ENCODE results near the gene TCHH.

TCHH gene

GRCh38 chr1:152141971-152142584 is 26.8 kb upstream of the TCHH start:
- H3K4me1 ChIP-seq (ENCODE audit: insufficient read depth, low read length, poor library complexity, severe bottlenecking) = peaks cover 23% of the 10 kb centered on the region
- no peaks in the 10 kb centered on the region for H3K79me2 ChIP-seq (ENCODE audit: insufficient read depth, low read length)
- H3K4me3 ChIP-seq (ENCODE audit: low read length, poor library complexity, severe bottlenecking) = no peak overlapping the region
- H3K9ac ChIP-seq (ENCODE audit: low read depth, low read length, poor library complexity, severe bottlenecking) = no peak overlapping the region
- peak overlapping the region; percentile 11; the same call in 1 of the 2 replicates for H2AFZ ChIP-seq (ENCODE audit: low read length)
- no peaks in the 10 kb centered on the region for H3K9me2 ChIP-seq (replicated peaks; ENCODE audit: low read depth, low read length)
- no peaks in the 10 kb centered on the region for H3K36me3 ChIP-seq (ENCODE audit: insufficient read depth, low read length)
- no peak overlapping the region for H3K4me2 ChIP-seq (ENCODE audit: low read depth, low read length, poor library complexity, severe bottlenecking)
- H3K27me3 ChIP-seq (ENCODE audit: insufficient read depth, low read length, poor library complexity, severe bottlenecking) = no peaks in the 10 kb centered on the region
- H3F3A ChIP-seq (ENCODE audit: low read depth) = no peaks in the 10 kb centered on the region
- H3K9me3 ChIP-seq (ENCODE audit: insufficient read depth, low read depth, low read length) = no peaks in the 10 kb centered on the region
- TF ChIP-seq EZH2phosphoT487 (IDR thresholded peaks at IDR 0.05; ENCODE audit: borderline replicate concordance) (no peak), CTCF (conservative IDR thresholded peaks at IDR 0.05; ENCODE audit: low read length) (peak; percentile 71)
- no peaks in the 10 kb centered on the region for H4K20me1 ChIP-seq (ENCODE audit: insufficient read depth, low read length, poor library complexity, severe bottlenecking)

- TF ChIP-seq EZH2phosphoT487 (IDR thresholded peaks at IDR 0.05; ENCODE audit: borderline replicate concordance) (no peak), CTCF (conservative IDR thresholded peaks at IDR 0.05; ENCODE audit: low read length) (no peak)
- H3K4me3 ChIP-seq (ENCODE audit: low read length, poor library complexity, severe bottlenecking) = no peak overlapping the region
- H3K79me2 ChIP-seq (ENCODE audit: insufficient read depth, low read length) = no peaks in the 10 kb centered on the region
- no peaks in the 10 kb centered on the region for H3K27me3 ChIP-seq (ENCODE audit: insufficient read depth, low read length, poor library complexity, severe bottlenecking)
- H3K9me3 ChIP-seq (ENCODE audit: insufficient read depth, low read depth, low read length) = peaks cover 14% of the 10 kb centered on the region
- no peaks in the 10 kb centered on the region for H3K9me2 ChIP-seq (replicated peaks; ENCODE audit: low read depth, low read length)
- no peaks in the 10 kb centered on the region for H3K36me3 ChIP-seq (ENCODE audit: insufficient read depth, low read length)
- peaks cover 26% of the 10 kb centered on the region for H3K4me1 ChIP-seq (ENCODE audit: insufficient read depth, low read length, poor library complexity, severe bottlenecking)
- H4K20me1 ChIP-seq (ENCODE audit: insufficient read depth, low read length, poor library complexity, severe bottlenecking) = no peaks in the 10 kb centered on the region
- H3K4me2 ChIP-seq (ENCODE audit: low read depth, low read length, poor library complexity, severe bottlenecking) = no peak overlapping the region
- H2AFZ ChIP-seq (ENCODE audit: low read length) = no peak overlapping the region
- no peak overlapping the region for H3K9ac ChIP-seq (ENCODE audit: low read depth, low read length, poor library complexity, severe bottlenecking)
- H3F3A ChIP-seq (ENCODE audit: low read depth) = no peaks in the 10 kb centered on the region
Observed at GRCh38 chr1:152137215-152137614, 22.0 kb upstream of the TCHH start.

- H2AFZ ChIP-seq (ENCODE audit: low read length) = no peak overlapping the region
- H3K27me3 ChIP-seq (ENCODE audit: insufficient read depth, low read length, poor library complexity, severe bottlenecking) = no peaks in the 10 kb centered on the region
- H4K20me1 ChIP-seq (ENCODE audit: insufficient read depth, low read length, poor library complexity, severe bottlenecking) = no peaks in the 10 kb centered on the region
- no peak for TF ChIP-seq EZH2phosphoT487 (IDR thresholded peaks at IDR 0.05; ENCODE audit: borderline replicate concordance)
- TF ChIP-seq CTCF (conservative IDR thresholded peaks at IDR 0.05; ENCODE audit: low read length) = no peak
- H3K4me1 ChIP-seq (ENCODE audit: insufficient read depth, low read length, poor library complexity, severe bottlenecking) = peaks cover 49% of the 10 kb centered on the region
- no peaks in the 10 kb centered on the region for H3K36me3 ChIP-seq (ENCODE audit: insufficient read depth, low read length)
- no peak overlapping the region for H3K9ac ChIP-seq (ENCODE audit: low read depth, low read length, poor library complexity, severe bottlenecking)
- H3K4me3 ChIP-seq (ENCODE audit: low read length, poor library complexity, severe bottlenecking) = no peak overlapping the region
- H3K79me2 ChIP-seq (ENCODE audit: insufficient read depth, low read length) = no peaks in the 10 kb centered on the region
- H3K9me3 ChIP-seq (ENCODE audit: insufficient read depth, low read depth, low read length) = peaks cover 18% of the 10 kb centered on the region
- no peaks in the 10 kb centered on the region for H3K9me2 ChIP-seq (replicated peaks; ENCODE audit: low read depth, low read length)
- H3K4me2 ChIP-seq (ENCODE audit: low read depth, low read length, poor library complexity, severe bottlenecking) = no peak overlapping the region
- H3F3A ChIP-seq (ENCODE audit: low read depth) = peaks cover 11% of the 10 kb centered on the region
Observed at GRCh38 chr1:152130186-152130585, 14.9 kb upstream of the TCHH start.

All from Loucy (cell line).